NCI-H2196 treated with DMSO at 0.1 percent for 48 hours (cell line): ENCODE results near the gene DAO.
A peak's percentile ranks its signal among the peaks of the same experiment; 100 is the strongest.

Source experiments
- DNase-seq: peaks from one replicate; lab custom pipeline; 2025; ENCODE audit not compliant: unreplicated experiment; lab: John Stamatoyannopoulos, UW

DAO gene

GRCh38 chr12:108875280-108875679 lies 4.6 kb upstream of the DAO start:
- DNase-seq = no peak

GRCh38 chr12:108875682-108876361 lies 4.1 kb upstream of the DAO start:
- no peak for DNase-seq

GRCh38 chr12:108876550-108876949 lies 3.3 kb upstream of the DAO start:
- DNase-seq = no peak

GRCh38 chr12:108881953-108882352 lies 2.1 kb downstream of the DAO start:
- peak; percentile 9 for DNase-seq

- DNase-seq = no peak
Observed at GRCh38 chr12:108884116-108885012, 4.5 kb downstream of the DAO start.

- DNase-seq = no peak
Observed at GRCh38 chr12:108886873-108887629, 7.2 kb downstream of the DAO start.

- no peak for DNase-seq
Observed at GRCh38 chr12:108888031-108888430, 8.1 kb downstream of the DAO start.

- DNase-seq = no peak
Observed at GRCh38 chr12:108890208-108890607, 10.3 kb downstream of the DAO start.

GRCh38 chr12:108895220-108895802 lies 15.4 kb downstream of the DAO start:
- no peak for DNase-seq

- DNase-seq = no peak
Observed at GRCh38 chr12:108896336-108896735, 16.4 kb downstream of the DAO start.

- DNase-seq = no peak
Observed at GRCh38 chr12:108896817-108897216, 16.9 kb downstream of the DAO start.

GRCh38 chr12:108899145-108899544 lies 19.3 kb downstream of the DAO start:
- DNase-seq = no peak

GRCh38 chr12:108905725-108906124 lies 25.8 kb downstream of the DAO start:
- DNase-seq = no peak

GRCh38 chr12:108906971-108907370 lies 27.1 kb downstream of the DAO start:
- no peak for DNase-seq

- no peak for DNase-seq
Observed at GRCh38 chr12:108907839-108908351, 28.0 kb downstream of the DAO start.

- no peak for DNase-seq
Observed at GRCh38 chr12:108910336-108910735, 30.4 kb downstream of the DAO start.

GRCh38 chr12:108911915-108912314 lies 32.0 kb downstream of the DAO start:
- no peak for DNase-seq

- no peak for DNase-seq
Observed at GRCh38 chr12:108912361-108912760, 32.5 kb downstream of the DAO start.

GRCh38 chr12:108914121-108914531 lies 34.2 kb downstream of the DAO start:
- DNase-seq = no peak

GRCh38 chr12:108915632-108916133 lies 35.8 kb downstream of the DAO start:
- no peak for DNase-seq

- DNase-seq = no peak
Observed at GRCh38 chr12:108916336-108916735, 36.4 kb downstream of the DAO start.
